IPS-18a (cell line): ENCODE data around the gene ST3GAL3.

Experiments
- H3K27ac ChIP-seq: one replicate; pipeline ENCODE4 v1.5.1; 2013; ENCODE audit warnings: low read length
- H3K27me3 ChIP-seq: one replicate; pipeline ENCODE4 v1.6.1; 2013; ENCODE audit warnings: mild to moderate bottlenecking, low read length; ENCODE audit not compliant: control insufficient read depth, insufficient read depth
- H3K36me3 ChIP-seq: one replicate; pipeline ENCODE4 v1.6.1; 2013; ENCODE audit warnings: low read depth, low read length; ENCODE audit not compliant: control insufficient read depth
- H3K4me1 ChIP-seq: one replicate; pipeline ENCODE4 v1.6.1; 2013; ENCODE audit warnings: low read depth, low read length; ENCODE audit not compliant: control insufficient read depth
- H3K4me3 ChIP-seq: one replicate; pipeline ENCODE4 v1.5.1; 2013; ENCODE audit warnings: low read length
- H3K9ac ChIP-seq: one replicate; pipeline ENCODE4 v1.6.1; 2013; ENCODE audit warnings: mild to moderate bottlenecking, low read length, moderate library complexity
- H3K9me3 ChIP-seq: one replicate; pipeline ENCODE4 v1.6.1; 2013; ENCODE audit warnings: low read depth, low read length; ENCODE audit not compliant: control insufficient read depth

The ST3GAL3 gene

DNA sequence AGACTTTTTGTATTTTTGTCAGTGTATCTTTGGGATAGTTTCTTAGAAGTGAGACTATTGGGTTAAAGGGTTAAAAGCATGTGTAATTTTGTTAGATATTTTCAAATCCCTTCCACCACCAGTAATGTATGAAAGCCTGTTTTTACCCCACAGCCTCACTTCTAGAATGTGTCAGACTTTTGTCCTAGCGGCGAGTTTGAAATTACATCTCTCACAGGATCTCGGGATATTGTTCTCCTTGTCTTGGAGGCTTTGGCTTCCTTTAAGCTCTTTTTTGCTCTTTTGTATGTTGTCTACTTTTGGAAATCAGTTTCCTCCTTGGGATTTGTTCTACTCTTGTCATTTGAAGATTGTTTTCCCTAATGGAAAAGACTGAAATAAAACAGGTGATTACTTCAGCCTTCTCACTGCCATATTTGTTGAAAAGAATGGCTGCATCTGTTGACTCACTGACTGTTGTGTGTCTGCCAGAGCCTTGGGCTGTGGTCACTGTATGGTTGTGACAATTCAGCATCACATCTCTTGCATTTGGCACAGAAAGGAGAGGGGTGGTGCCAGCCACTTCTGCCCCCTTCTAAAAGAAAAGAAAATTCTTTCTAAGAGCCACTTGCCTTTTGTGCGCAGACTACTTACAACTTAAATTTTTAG is 22.6 kb downstream of the ST3GAL3 start:
- Histone ChIP-seq H3K4me1 (no peaks in the 10 kb centered on the region), H3K27ac (no peak overlapping the region), H3K27me3 (no peaks in the 10 kb centered on the region), H3K4me3 (no peak overlapping the region), H3K9ac (no peak overlapping the region), H3K36me3 (no peaks in the 10 kb centered on the region), H3K9me3 (no peaks in the 10 kb centered on the region)

DNA sequence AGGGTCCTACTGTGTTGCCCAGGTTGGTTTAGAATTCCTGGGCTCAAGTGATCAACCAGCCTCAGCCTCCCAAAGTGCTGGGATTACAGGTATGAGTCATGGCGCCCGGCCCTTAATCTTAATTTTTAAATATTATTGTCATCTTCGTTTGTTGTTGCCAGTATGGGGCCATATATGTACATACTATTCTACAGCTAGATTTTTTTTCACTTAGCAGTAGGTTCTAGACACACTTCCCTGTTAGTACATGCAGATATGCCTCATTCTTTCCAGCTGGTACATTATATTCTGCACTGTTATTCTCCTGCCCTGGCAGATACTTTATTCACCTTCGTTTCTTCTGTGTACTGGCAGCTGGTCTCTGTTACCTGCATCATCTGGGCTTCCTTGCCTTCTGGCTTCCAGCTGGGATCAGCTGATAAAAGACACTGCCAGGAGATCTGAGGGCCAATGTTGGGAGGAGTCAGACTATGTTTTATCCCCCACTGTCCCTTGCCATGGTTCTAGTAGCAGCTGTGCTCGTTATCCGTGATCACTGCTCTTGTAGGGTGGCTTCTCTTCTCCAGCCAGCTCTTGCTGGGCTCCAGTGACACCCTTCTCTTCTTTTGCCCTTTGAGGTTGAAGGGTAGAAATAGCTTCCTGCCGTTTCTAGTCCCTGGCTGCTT is 24.7 kb downstream of the ST3GAL3 start:
- Histone ChIP-seq H3K4me3 (no peak overlapping the region), H3K9ac (no peak overlapping the region), H3K4me1 (no peaks in the 10 kb centered on the region), H3K27ac (no peak overlapping the region), H3K36me3 (no peaks in the 10 kb centered on the region), H3K9me3 (no peaks in the 10 kb centered on the region), H3K27me3 (no peaks in the 10 kb centered on the region)

DNA sequence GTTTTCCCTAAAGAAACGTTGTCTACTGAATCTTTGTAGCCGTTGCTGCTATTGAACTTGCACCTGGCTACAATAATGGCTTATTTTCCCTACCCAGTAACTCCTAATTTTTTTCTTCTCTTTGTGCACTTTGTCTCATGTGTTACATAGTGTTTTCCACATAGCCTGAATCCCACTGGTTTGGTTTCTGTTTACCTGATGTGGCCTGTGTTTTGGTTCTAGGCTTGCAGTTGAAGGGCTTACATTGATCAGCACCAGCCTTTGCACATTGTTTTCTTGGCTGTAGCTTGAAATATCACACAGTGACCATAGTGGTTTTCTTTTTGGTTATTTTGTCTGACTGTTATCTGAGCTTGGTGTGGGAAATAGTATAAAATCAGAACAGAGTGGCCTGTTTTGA is 29.5 kb downstream of the ST3GAL3 start:
- H3K9ac ChIP-seq: no peak overlapping the region
- no peak overlapping the region for H3K27ac ChIP-seq
- no peaks in the 10 kb centered on the region for H3K4me1 ChIP-seq
- no peaks in the 10 kb centered on the region for H3K9me3 ChIP-seq
- no peaks in the 10 kb centered on the region for H3K27me3 ChIP-seq
- no peak overlapping the region for H3K4me3 ChIP-seq
- H3K36me3 ChIP-seq: no peaks in the 10 kb centered on the region

DNA sequence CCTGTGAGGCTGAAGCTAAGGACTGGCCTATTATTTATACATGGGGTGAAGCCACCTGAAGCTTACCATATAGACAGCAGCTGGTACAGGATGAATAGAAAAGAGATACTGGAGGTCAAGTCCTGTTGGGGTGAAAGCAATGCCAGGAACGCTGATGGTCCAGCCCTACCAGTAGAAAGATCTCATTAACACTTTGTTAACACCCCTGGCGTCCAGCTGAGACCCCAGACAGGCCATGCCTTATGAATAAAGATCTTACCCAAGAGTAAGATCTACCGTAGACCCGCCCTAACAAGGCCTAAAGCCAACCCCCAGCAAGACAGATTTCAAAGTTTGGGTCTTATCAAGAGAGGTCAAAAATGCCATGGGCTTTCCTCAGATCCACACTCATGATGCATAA is 34.7 kb downstream of the ST3GAL3 start:
- no peaks in the 10 kb centered on the region for H3K9me3 ChIP-seq
- H3K36me3 ChIP-seq: no peaks in the 10 kb centered on the region
- H3K4me3 ChIP-seq: no peak overlapping the region
- no peaks in the 10 kb centered on the region for H3K4me1 ChIP-seq
- H3K27ac ChIP-seq: no peak overlapping the region
- no peak overlapping the region for H3K9ac ChIP-seq
- H3K27me3 ChIP-seq: no peaks in the 10 kb centered on the region

DNA sequence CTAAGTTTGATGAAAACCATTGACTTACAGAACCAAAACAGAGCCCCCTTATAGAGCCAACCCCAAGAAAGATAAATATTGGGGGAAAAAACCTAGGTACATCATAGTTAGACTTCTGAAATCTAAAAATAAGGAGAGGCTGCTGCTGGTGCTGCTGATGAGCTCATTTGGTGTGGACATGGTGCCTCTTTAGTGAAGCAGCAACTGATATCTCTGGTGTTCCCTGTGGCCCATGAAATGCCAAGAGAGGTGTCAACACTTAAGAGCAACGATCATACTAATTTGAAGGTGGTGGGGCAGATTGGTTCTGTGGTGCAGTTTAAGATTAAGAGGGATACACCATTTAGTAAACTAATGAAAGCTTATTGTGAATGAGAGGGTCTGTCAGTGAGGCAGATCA is 35.9 kb downstream of the ST3GAL3 start:
- H3K9me3 ChIP-seq: no peaks in the 10 kb centered on the region
- H3K9ac ChIP-seq: no peak overlapping the region
- no peaks in the 10 kb centered on the region for H3K36me3 ChIP-seq
- no peak overlapping the region for H3K4me3 ChIP-seq
- no peaks in the 10 kb centered on the region for H3K27me3 ChIP-seq
- no peaks in the 10 kb centered on the region for H3K4me1 ChIP-seq
- H3K27ac ChIP-seq: no peak overlapping the region

DNA sequence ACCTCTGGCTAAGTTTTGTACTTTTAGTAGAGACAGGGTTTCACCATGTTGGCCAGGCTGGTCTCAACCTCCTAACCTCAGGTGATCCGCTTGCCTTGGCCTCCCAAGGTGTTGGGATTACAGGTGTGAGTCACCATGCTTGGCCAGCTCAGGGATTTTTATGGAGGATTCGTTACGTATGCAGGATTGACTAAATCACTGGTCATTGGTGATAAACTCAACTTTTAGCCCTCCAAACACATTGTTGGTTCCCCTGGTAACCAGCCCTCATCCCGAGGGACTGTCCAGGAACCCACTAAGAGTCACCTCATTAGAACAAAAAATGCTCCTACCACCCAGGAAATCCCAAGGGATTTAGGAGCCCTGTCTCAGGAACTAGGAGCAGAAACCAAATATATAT is 40.4 kb downstream of the ST3GAL3 start:
- H3K27me3 ChIP-seq: no peaks in the 10 kb centered on the region
- H3K4me3 ChIP-seq: no peak overlapping the region
- H3K9me3 ChIP-seq: no peaks in the 10 kb centered on the region
- H3K9ac ChIP-seq: no peak overlapping the region
- H3K4me1 ChIP-seq: no peaks in the 10 kb centered on the region
- H3K27ac ChIP-seq: no peak overlapping the region
- no peaks in the 10 kb centered on the region for H3K36me3 ChIP-seq

DNA sequence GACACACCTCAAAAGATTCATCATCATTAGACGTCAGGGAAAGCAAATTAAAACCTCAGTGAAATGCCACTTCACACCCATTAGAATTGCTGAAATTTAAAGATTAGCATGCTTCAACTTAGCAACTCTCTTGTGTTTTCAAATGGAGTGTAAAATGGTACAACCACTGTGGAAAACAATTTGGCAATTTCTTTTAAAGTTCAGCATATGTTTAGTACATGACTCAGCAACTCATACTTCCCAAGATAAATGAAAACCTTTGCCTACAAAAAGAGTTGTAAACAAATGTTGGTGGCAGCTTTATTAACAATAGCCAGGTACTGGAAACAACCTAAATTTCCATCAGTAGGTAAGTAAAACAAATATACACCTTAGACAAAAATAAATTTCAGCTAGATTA is 42.7 kb downstream of the ST3GAL3 start:
- no peaks in the 10 kb centered on the region for H3K4me1 ChIP-seq
- no peak overlapping the region for H3K27ac ChIP-seq
- H3K9me3 ChIP-seq: no peaks in the 10 kb centered on the region
- no peak overlapping the region for H3K4me3 ChIP-seq
- no peak overlapping the region for H3K9ac ChIP-seq
- H3K36me3 ChIP-seq: no peaks in the 10 kb centered on the region
- H3K27me3 ChIP-seq: no peaks in the 10 kb centered on the region

DNA sequence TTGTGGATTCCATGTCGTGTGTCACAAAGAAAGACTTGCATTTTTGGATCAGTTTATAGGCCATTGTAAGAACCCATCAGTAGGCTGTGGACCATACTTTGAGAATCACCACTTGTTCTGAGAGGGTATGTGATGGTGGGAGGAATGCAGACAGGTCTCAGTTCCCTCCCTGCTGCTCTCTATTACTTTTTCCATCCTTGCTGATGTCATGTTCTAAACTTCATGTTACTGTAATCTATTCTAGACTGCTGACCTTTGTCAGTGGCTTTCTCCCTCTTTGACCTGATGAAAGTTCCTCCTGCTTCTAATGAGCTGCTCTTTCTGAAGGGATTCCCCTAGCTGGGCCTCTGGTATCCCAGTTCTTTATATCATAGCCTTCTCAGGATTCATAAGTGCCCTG is 46.1 kb downstream of the ST3GAL3 start:
- no peak overlapping the region for H3K27ac ChIP-seq
- no peak overlapping the region for H3K4me3 ChIP-seq
- H3K36me3 ChIP-seq: no peaks in the 10 kb centered on the region
- no peak overlapping the region for H3K9ac ChIP-seq
- H3K9me3 ChIP-seq: no peaks in the 10 kb centered on the region
- H3K4me1 ChIP-seq: no peaks in the 10 kb centered on the region
- H3K27me3 ChIP-seq: no peaks in the 10 kb centered on the region

DNA sequence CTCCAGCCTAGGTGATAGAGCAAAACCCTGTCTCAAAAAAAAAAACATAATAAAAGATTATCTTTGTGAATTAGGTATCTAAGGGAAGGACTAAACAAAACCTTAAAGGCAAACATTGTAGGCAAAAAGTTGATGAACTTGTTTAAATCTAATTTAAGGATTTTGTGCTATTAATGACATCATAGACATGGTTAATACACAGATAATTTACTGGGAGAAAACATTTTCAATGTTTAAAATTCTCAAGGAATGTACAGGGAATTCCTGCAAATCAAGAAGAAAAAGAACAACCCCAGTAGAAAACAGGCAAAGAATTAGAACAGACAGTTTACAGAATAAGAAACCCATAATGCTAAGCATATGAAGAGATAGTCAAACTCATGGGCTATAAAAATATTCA is 47.6 kb downstream of the ST3GAL3 start:
- Histone ChIP-seq H3K27me3 (no peaks in the 10 kb centered on the region), H3K4me3 (no peak overlapping the region), H3K27ac (no peak overlapping the region), H3K9me3 (no peaks in the 10 kb centered on the region), H3K4me1 (no peaks in the 10 kb centered on the region), H3K36me3 (no peaks in the 10 kb centered on the region), H3K9ac (no peak overlapping the region)

DNA sequence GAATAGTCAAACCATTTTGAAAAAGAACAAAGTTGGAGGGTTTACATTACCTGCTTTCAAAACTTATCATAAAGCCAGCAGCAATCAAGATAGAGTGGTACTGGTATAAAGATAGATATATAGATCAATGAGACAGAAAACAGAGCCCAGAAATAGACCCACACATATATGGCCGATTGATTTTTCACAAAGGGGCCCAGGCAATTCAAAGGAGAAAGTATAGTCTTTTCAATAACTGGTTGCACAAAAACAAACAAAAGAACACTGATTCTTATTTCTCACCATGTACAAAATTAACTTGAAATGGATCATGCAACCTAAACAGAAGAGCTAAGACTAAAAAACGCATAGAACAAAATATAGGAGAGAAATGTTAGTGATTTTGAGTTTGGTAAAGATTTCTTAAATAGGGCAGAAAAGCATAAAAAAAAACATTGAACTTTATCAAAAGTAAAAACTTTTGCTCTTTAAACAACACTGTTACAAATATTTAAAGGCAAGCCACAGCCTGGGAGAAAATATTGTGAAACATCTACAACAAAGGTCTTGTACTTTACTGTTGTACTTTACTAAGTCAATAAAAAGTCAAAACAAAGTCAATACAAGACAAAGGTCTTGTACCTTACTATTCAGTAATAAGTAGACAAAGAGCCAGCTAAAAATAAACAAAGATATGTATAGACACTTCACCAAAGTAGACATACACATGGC is 50.2 kb downstream of the ST3GAL3 start:
- Histone ChIP-seq H3K27me3 (no peaks in the 10 kb centered on the region), H3K9me3 (no peaks in the 10 kb centered on the region), H3K36me3 (no peaks in the 10 kb centered on the region), H3K4me1 (no peaks in the 10 kb centered on the region), H3K9ac (no peak overlapping the region), H3K4me3 (no peak overlapping the region), H3K27ac (no peak overlapping the region)

DNA sequence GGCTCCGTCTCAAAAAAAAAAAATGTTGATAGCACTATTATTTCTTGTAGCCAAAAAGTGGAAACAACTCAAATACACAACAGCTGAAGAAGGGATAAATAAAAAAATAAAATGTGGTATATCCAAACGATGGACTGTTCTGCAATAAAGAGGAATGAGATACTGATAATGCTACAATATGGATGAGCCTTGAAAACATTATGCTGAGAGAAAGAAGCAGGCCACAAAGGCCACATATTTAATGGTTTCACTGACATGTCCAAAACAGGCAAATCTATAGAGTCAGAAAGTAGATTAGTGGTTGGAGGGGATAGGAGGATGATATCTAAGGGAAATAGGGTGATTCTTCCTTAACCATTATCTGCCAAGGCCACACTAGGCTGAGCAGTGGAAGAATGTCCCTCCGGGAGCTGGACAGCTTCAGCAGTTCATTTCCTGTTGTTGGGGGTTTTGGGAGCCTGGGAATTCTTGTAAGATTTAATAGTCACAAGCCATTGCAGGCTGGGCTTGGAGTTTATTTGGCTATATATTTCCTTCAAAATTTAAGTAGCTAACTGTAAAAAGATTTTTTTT is 53.5 kb downstream of the ST3GAL3 start:
- Histone ChIP-seq H3K27ac (no peak overlapping the region), H3K4me1 (peaks cover 21% of the 10 kb centered on the region), H3K36me3 (no peaks in the 10 kb centered on the region), H3K27me3 (no peaks in the 10 kb centered on the region), H3K9ac (no peak overlapping the region), H3K4me3 (no peak overlapping the region), H3K9me3 (no peaks in the 10 kb centered on the region)
